H7 (cell line): ENCODE data around the gene PTPRZ1. TPM values are rescaled to one million over a fixed set of nuclear protein-coding genes. Genes with fewer than 3 reads are reported as not detected.
A peak's percentile ranks its signal among the peaks of the same experiment; 100 is the strongest.

Experiments used
- DNase-seq: peaks from one replicate; pipeline ENCODE4 v3.0.0; 2012
- H3K27me3 ChIP-seq: 2 replicates; pipeline ENCODE4 v1.6.0; 2011; ENCODE audit warnings: mild to moderate bottlenecking, low read length; ENCODE audit not compliant: control insufficient read depth, insufficient read depth
- H3K36me3 ChIP-seq: replicated peaks from 2 replicates; pipeline ENCODE4 v1.5.1; 2011; ENCODE audit warnings: low read length; ENCODE audit not compliant: control insufficient read depth, insufficient read depth
- H3K4me3 ChIP-seq: 2 replicates; pipeline ENCODE4 v1.5.1; 2011; ENCODE audit warnings: low read depth, mild to moderate bottlenecking, control low read depth, low read length, moderate library complexity; ENCODE audit not compliant: insufficient read depth
- total RNA-seq: library from RNA; depleted of rRNA; stranded (reverse); fragments of >200 nt; shearing (Covaris generic); gene quantifications from 2 replicates; pipeline ENCODE4 v1.2.3, GENCODE V29; 2014

Gene PTPRZ1
- total RNA-seq, 1 experiment from 2014 or later: 49.9 TPM

DNA sequence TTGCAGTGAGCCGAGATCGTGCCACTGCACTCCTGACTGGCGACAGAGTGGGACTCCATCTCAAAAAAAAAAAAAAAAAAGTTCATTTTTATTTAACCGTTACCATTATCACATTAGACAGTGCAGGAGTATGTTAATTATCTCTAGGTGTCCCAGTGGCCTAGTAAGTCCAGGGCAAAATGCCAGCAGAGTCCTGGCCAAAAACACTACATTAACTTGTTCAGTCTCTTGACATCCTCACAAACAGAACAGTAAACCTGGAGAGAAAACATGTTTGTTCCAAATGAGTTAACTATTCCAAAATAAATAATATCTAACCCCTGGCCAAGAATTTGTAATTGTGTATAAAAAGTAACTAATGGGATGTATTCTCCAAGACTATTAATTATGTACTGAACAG, 43.2 kb downstream of the PTPRZ1 start:
- no peaks in the 10 kb centered on the region for H3K27me3 ChIP-seq
- no peak overlapping the region for H3K4me3 ChIP-seq
- no peak for DNase-seq
- no peaks in the 10 kb centered on the region; the same call in 1 of the 2 replicates for H3K36me3 ChIP-seq

- Histone ChIP-seq H3K4me3 (no peak overlapping the region), H3K27me3 (no peaks in the 10 kb centered on the region), H3K36me3 (no peaks in the 10 kb centered on the region; the same call in 1 of the 2 replicates)
- DNase-seq: no peak
Measured at GRCh38 chr7:121919986-121920385, 47.0 kb downstream of the PTPRZ1 start.

DNA sequence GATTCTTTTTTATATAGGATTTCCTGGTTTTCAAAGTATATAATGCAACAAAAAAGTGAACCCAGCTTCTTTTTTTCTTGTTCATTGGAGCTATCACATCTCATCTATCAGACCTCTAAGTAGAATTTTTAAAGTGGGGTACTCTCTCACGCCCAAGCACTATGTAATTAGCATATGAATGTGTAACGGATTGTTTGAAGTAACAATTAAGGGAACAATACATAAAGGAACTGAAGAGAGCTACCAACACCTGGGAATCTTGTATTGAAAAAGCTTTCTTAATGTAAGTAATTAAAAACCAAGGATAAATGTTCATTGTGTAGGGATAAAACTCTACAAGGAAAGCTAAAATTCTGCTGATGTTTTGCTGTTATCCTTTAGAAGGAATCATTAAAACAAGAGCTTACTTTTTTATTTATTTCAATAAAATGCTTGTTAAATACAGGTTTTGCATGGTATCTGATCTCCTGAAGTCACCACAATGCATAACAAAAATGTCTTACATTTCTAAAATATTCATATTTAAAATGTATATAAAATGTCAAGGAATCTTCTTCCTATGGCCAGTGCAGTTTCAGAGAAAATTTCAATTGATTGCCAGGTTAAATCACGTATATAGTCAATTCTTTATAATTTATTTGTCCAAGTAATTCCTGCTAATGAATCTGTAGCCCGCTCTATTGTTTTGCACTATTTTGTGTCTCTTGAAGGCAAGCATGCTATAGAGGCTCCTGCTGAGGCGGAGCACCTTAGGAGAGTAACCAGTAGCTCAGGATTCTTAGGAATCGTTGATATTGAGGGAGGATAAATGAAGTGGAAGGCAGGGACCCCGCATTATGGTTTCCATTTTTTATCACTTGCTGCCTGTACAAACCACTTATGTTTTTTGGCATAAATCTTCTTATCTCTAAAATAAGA, 51.6 kb downstream of the PTPRZ1 start:
- no peak for DNase-seq
- H3K27me3 ChIP-seq: no peaks in the 10 kb centered on the region
- no peaks in the 10 kb centered on the region for H3K36me3 ChIP-seq
- no peak overlapping the region for H3K4me3 ChIP-seq

DNA sequence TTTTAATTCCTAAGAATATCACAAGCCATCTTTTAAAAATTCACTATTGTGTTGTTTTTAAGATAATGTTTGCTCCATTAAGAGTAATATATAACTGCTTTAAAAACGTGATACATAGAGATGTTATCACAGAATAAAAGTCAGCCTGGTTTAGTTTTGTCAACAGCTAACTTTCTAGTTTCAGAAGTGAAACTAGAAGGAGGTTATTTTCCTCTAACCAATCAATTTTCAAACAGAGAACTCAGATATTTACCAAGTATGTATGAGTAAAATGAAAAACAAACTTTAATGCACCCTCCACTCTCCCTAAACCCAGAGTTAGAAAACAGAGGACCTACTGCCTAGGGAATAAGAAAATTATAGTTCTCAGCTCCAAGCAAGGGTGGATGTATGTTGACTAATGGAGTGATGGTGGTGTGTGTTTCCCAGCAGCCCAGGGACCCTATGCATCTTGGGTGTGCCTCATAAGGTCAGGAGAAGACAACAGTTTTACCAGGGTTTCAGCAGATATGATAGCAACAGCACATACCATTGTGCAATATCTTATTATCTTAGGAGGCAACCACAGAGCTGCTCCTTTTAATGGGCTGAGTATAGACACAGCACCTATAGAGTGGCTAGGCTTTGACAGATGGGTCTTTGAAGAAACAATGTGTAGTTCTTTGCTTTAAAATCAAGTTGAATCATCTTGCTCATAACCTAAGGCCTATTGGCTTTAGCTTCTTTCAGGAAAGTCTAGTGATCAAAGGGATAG, 58.4 kb downstream of the PTPRZ1 start:
- DNase-seq: no peak
- Histone ChIP-seq H3K36me3 (no peaks in the 10 kb centered on the region), H3K4me3 (no peak overlapping the region), H3K27me3 (no peaks in the 10 kb centered on the region)

DNA sequence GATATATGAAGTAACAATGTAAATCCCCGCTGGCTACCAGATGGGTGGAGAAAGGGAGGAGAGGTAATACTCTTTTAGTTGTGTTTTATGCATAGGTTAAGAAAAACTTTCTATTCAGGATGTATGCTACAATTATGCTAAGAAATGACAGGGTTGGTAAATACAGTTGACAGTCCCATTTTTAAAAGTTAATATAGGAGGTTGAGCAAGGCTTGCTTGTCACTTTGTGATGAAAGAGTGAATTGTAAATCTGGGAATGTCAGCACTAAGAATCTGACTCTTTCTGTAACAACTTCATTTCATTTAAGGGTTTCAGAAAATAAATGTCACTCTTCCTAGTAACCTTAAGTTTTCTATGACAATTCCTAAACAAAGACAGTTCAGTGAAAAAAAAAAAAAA, 59.8 kb downstream of the PTPRZ1 start:
- H3K27me3 ChIP-seq: no peaks in the 10 kb centered on the region

GRCh38 chr7:121936951-121937623, 64.1 kb downstream of the PTPRZ1 start:
- no peaks in the 10 kb centered on the region for H3K27me3 ChIP-seq
- no peak overlapping the region for H3K4me3 ChIP-seq
- no peak for DNase-seq
- H3K36me3 ChIP-seq: no peaks in the 10 kb centered on the region

More for the DNA sequence above, 59.8 kb downstream of the PTPRZ1 start:
- DNase-seq: no peak
- Histone ChIP-seq H3K4me3 (no peak overlapping the region), H3K36me3 (no peaks in the 10 kb centered on the region)

- DNase-seq: peak; percentile 20
- Histone ChIP-seq H3K27me3 (no peaks in the 10 kb centered on the region), H3K36me3 (no peaks in the 10 kb centered on the region), H3K4me3 (no peak overlapping the region)
Measured at GRCh38 chr7:121938429-121938996, 65.6 kb downstream of the PTPRZ1 start.

DNA sequence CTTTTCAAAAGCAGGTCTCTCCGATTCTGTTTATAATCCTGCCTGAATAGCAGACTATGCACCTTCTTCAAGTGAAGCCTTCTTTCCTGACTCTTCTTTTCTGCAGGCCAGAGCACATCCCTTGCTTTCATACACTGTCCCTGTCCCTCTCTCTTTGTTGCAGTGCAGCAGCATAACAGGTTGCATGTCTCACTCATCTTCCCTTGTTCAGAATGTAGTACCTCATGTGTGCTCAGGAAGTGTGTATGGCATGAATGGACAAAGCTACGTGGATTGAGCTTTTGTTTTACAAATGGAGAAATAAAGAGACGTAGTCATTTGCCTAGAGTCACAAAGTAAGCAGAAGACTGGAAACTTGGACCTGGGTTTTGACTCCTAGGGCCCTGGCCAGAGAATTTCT, 68.0 kb downstream of the PTPRZ1 start:
- H3K27me3 ChIP-seq: no peaks in the 10 kb centered on the region
- no peak for DNase-seq
- no peaks in the 10 kb centered on the region for H3K36me3 ChIP-seq
- no peak overlapping the region for H3K4me3 ChIP-seq

GRCh38 chr7:121941830-121942229, 68.9 kb downstream of the PTPRZ1 start:
- H3K36me3 ChIP-seq: no peaks in the 10 kb centered on the region
- H3K4me3 ChIP-seq: no peak overlapping the region
- DNase-seq: no peak
- no peaks in the 10 kb centered on the region for H3K27me3 ChIP-seq

- no peak for DNase-seq
- no peaks in the 10 kb centered on the region for H3K36me3 ChIP-seq
- H3K27me3 ChIP-seq: no peaks in the 10 kb centered on the region
- H3K4me3 ChIP-seq: no peak overlapping the region
Measured at GRCh38 chr7:121945066-121945465, 72.1 kb downstream of the PTPRZ1 start.

GRCh38 chr7:121945480-121946236, 72.7 kb downstream of the PTPRZ1 start:
- Histone ChIP-seq H3K36me3 (no peaks in the 10 kb centered on the region), H3K27me3 (no peaks in the 10 kb centered on the region), H3K4me3 (no peak overlapping the region)
- no peak for DNase-seq

- Histone ChIP-seq H3K36me3 (no peaks in the 10 kb centered on the region), H3K27me3 (no peaks in the 10 kb centered on the region), H3K4me3 (no peak overlapping the region)
- DNase-seq: no peak
Measured at GRCh38 chr7:121953164-121953563, 80.2 kb downstream of the PTPRZ1 start.

- no peak for DNase-seq
- Histone ChIP-seq H3K27me3 (no peaks in the 10 kb centered on the region), H3K4me3 (no peak overlapping the region), H3K36me3 (no peaks in the 10 kb centered on the region)
Measured at GRCh38 chr7:121953601-121954000, 80.6 kb downstream of the PTPRZ1 start.

GRCh38 chr7:121954803-121955202, 81.8 kb downstream of the PTPRZ1 start:
- no peak for DNase-seq

More at GRCh38 chr7:121954803-121955202, 81.8 kb downstream of the PTPRZ1 start:
- Histone ChIP-seq H3K36me3 (no peaks in the 10 kb centered on the region), H3K4me3 (no peak overlapping the region), H3K27me3 (no peaks in the 10 kb centered on the region)
